ENCODE results near the gene CNTN6.

The CNTN6 gene

GRCh38 chr3:1448443-1448842 lies 355.6 kb downstream of the CNTN6 start:
- no peaks in the 10 kb centered on the region for H3K27me3 ChIP-seq
- no peaks in the 10 kb centered on the region for H3K9me3 ChIP-seq
- H4K20me1 ChIP-seq, result no peaks in the 10 kb centered on the region
- no peak overlapping the region for H3K9ac ChIP-seq
- no peak overlapping the region for H3K4me2 ChIP-seq
- no peaks in the 10 kb centered on the region for H3K36me3 ChIP-seq
- no peak overlapping the region for H3K27ac ChIP-seq
- H3K4me3 ChIP-seq, result no peak overlapping the region
- no peaks in the 10 kb centered on the region for H3K4me1 ChIP-seq
- no peak for TF ChIP-seq Cebpa-rat (IDR thresholded peaks at IDR 0.05)

All from BLaER1 (cell line).